ENCODE results near the gene RPAP2. TPM values are rescaled to one million over a fixed set of nuclear protein-coding genes. Genes with fewer than 3 reads are reported as not detected.

The RPAP2 gene
- total and polyA plus RNA-seq, 2 of the 8 experiments (the other 6 are each of a cell fraction or from before 2014, with no cell fraction given): 7.9 to 28.4 TPM

GRCh38 chr1:92398519-92398918 lies 99.7 kb downstream of the RPAP2 start:
- DNase-seq (ENCODE audit: low read depth in 1 of 2, low spot score in 2 of 2) (no peak), FAIRE-seq (no peak)
- no peak overlapping the region for H3K27ac ChIP-seq (ENCODE audit: low read depth, low read length)
- no peak overlapping the region for H3K56ac ChIP-seq (replicated peaks; ENCODE audit: insufficient read length, low read depth, low read length)
- CTCF ChIA-PET (ENCODE audit: partially characterized antibody): interaction anchor here (0.6 to 1.0 kb wide), 2 partner anchors 82 to 1017 kb away, joined by 3 read pairs; no protein-coding TSS in a partner anchor
- no peak overlapping the region for H2BK12ac ChIP-seq (ENCODE audit: low read depth, low read length)
- no peak overlapping the region for H4K91ac ChIP-seq (replicated peaks; ENCODE audit: insufficient read length, low read length)
- H3K79me2 ChIP-seq (ENCODE audit: control insufficient read depth in 1 of 2, insufficient read depth in 2 of 2, low read length in 2 of 2): no peaks in the 10 kb centered on the region
- no peak overlapping the region for H3K18ac ChIP-seq (ENCODE audit: extremely low read depth, low read length)
- H3K9me3 ChIP-seq (ENCODE audit: insufficient read depth in 2 of 2, low read depth in 1 of 2, low read length in 1 of 2): peaks cover 10 to 14% of the 10 kb centered on the region in 2 experiments; a peak in 3 of 4 replicates
- no peaks in the 10 kb centered on the region for H3K79me1 ChIP-seq (ENCODE audit: low read depth, low read length)
- H4K20me1 ChIP-seq (replicated peaks in 1 of 2; ENCODE audit: control insufficient read depth in 1 of 2, insufficient read depth in 2 of 2, low read length in 2 of 2): no peaks in the 10 kb centered on the region
- H3K4me2 ChIP-seq (ENCODE audit: insufficient read depth in 1 of 2, low read depth in 2 of 2, low read length in 2 of 2): no peak overlapping the region
- no peak overlapping the region for H4K5ac ChIP-seq (ENCODE audit: insufficient read length, low read depth, low read length)
- H3K4me1 ChIP-seq (replicated peaks in 1 of 4; ENCODE audit: control insufficient read depth in 3 of 4, insufficient read depth in 4 of 4, low read length in 3 of 4): no peaks in the 10 kb centered on the region
- H2BK120ac ChIP-seq (replicated peaks; ENCODE audit: low read depth, low read length): no peak overlapping the region
- no peak overlapping the region for H2AFZ ChIP-seq (ENCODE audit: low read length)
- no peak overlapping the region for H2BK20ac ChIP-seq (ENCODE audit: low read length)
- H3K9ac ChIP-seq (replicated peaks in 1 of 4; ENCODE audit: extremely low read depth in 1 of 4, low read depth in 3 of 4, low read length in 3 of 4): no peak overlapping the region
- no peak overlapping the region for H3K4ac ChIP-seq (replicated peaks; ENCODE audit: insufficient read length, low read depth, low read length)
- H3K36me3 ChIP-seq (ENCODE audit: control insufficient read depth in 2 of 4, insufficient read depth in 4 of 4, low read length in 3 of 4): no peaks in the 10 kb centered on the region
- H3K23ac ChIP-seq (ENCODE audit: insufficient read length): no peak overlapping the region
- H3K4me3 ChIP-seq (ENCODE audit: extremely low read depth in 1 of 4, insufficient read depth in 2 of 4, low read depth in 3 of 4, low read length in 4 of 4): no peak overlapping the region
- WGBS, 2 experiments (ENCODE audit: extremely low coverage in 1 of 2, insufficient coverage in 1 of 2, insufficient read length in 1 of 2, insufficient replicate concordance in 2 of 2, low coverage in 1 of 2, low lambda C conversion rate in 2 of 2, missing lambda C conversion rate in 1 of 2): 93% methylated on average over 2 of the region's 2 CpGs; no CpG with 5 or more reads in 1 of the 2 experiments
- no peak overlapping the region for H4K8ac ChIP-seq (ENCODE audit: extremely low read depth, insufficient read depth, low read length)
- no peak overlapping the region for H2BK15ac ChIP-seq (ENCODE audit: low read length)
- POLR2A ChIA-PET (ENCODE audit: partially characterized antibody): interaction anchor here (1.2 kb wide), 1 partner anchor 9 kb away, joined by 3 read pairs; no protein-coding TSS in a partner anchor
- no peak overlapping the region for H2BK5ac ChIP-seq (ENCODE audit: low read depth, low read length)
- no peak overlapping the region for H3K14ac ChIP-seq (ENCODE audit: insufficient read length)
- no peaks in the 10 kb centered on the region for H3K27me3 ChIP-seq (replicated peaks in 1 of 4; ENCODE audit: control insufficient read depth in 3 of 4, extremely low read depth in 1 of 4, insufficient read depth in 3 of 4, low read length in 3 of 4)
- no peak overlapping the region for H2AK5ac ChIP-seq (ENCODE audit: low read depth, low read length)
- H3K23me2 ChIP-seq (ENCODE audit: low read depth, low read length): no peaks in the 10 kb centered on the region
- TF ChIP-seq MAX (IDR thresholded peaks at IDR 0.05) (no peak), CTCF (IDR thresholded peaks at IDR 0.05; ENCODE audit: control extremely low read depth in 1 of 3, insufficient read depth in 1 of 3, low read depth in 1 of 3, low read length in 3 of 3) (no peak), ATF3 (IDR thresholded peaks at IDR 0.05; ENCODE audit: insufficient read depth, low read depth, low read length) (no peak), TEAD4 (IDR thresholded peaks at IDR 0.05; ENCODE audit: low read depth, low read length) (no peak), ZNF274 (IDR thresholded peaks at IDR 0.05; ENCODE audit: borderline replicate concordance, extremely low read depth, low read length) (no peak), POU5F1 (IDR thresholded peaks at IDR 0.05; ENCODE audit: low read depth, low read length) (no peak), KDM1A (IDR thresholded peaks at IDR 0.05; ENCODE audit: borderline replicate concordance, low read length) (no peak), BCL11A (IDR thresholded peaks at IDR 0.05; ENCODE audit: low read depth in 2 of 2, low read length in 2 of 2) (no peak), GABPA (IDR thresholded peaks at IDR 0.05; ENCODE audit: borderline replicate concordance, insufficient read depth, low read length) (no peak), SRF (IDR thresholded peaks at IDR 0.05; ENCODE audit: low read depth, low read length) (no peak), CBX8 (IDR thresholded peaks at IDR 0.05; ENCODE audit: borderline replicate concordance, low read depth, low read length) (no peak)

Data from H1 (cell line).